ACC112 (cell line): ENCODE measurements around the gene KPTN.

ENCODE experiments used
- H2AFZ ChIP-seq: fragments of 200-600 bp; sonication (generic); one replicate; pipeline ENCODE4 v1.6.0; 2017; ENCODE audit warnings: antibody characterized with exemption, low read length; ENCODE audit not compliant: unreplicated experiment
- H3K27ac ChIP-seq: fragments of 200-600 bp; sonication (generic); 2 replicates; pipeline ENCODE4 v1.5.1; 2014; ENCODE audit warnings: low read depth, mild to moderate bottlenecking, antibody characterized with exemption, low read length, moderate library complexity
- H3K27me3 ChIP-seq: fragments of 200-600 bp; sonication (generic); 2 replicates; pipeline ENCODE4 v1.6.1; 2014; ENCODE audit warnings: mild to moderate bottlenecking, antibody characterized with exemption, low read length, moderate library complexity, mixed read lengths; ENCODE audit not compliant: insufficient read depth
- H3K36me3 ChIP-seq: fragments of 200-600 bp; sonication (generic); 2 replicates; pipeline ENCODE4 v1.6.1; 2016; ENCODE audit warnings: mild to moderate bottlenecking, antibody characterized with exemption, low read length, moderate library complexity, mixed read lengths; ENCODE audit not compliant: insufficient read depth
- H3K4me1 ChIP-seq: fragments of 200-600 bp; sonication (generic); one replicate; pipeline ENCODE4 v1.6.1; 2016; ENCODE audit warnings: low read length, mixed read lengths; ENCODE audit not compliant: insufficient read depth, unreplicated experiment, control insufficient read depth
- H3K4me3 ChIP-seq: fragments of 200-600 bp; sonication (generic); 2 replicates; pipeline ENCODE4 v1.5.1; 2014; ENCODE audit warnings: mild to moderate bottlenecking, low read depth, low read length
- H3K79me2 ChIP-seq: fragments of 200-600 bp; sonication (generic); one replicate; pipeline ENCODE4 v1.6.0; 2016; ENCODE audit warnings: low read length; ENCODE audit not compliant: control insufficient read depth, unreplicated experiment, insufficient read depth

KPTN gene

DNA sequence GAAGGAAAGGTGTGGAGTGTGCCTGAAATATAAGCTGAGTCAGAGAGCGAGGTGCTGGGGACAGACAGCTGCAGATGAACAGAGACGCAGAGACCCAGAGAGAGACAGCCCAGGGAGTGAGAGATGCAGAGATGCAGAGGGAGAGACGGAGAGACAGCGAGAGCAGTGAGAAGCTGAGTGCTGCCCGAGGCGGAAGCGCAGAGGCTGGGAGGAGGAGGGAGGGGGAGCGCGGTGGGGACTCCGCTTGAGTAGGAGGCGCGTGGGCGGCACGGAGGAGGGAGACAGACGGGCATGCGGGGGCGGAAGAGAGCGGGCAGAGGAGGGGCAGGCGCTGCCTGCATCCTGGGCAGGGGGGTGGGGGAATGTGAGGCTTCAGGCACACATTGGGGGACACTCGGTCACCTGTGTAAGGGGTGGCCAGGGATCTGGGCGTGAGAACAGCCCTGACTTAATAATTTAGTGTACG, 38.0 kb downstream of the KPTN start:
- H2AFZ ChIP-seq = no peak overlapping the region
- H3K79me2 ChIP-seq = no peaks in the 10 kb centered on the region
- H3K27me3 ChIP-seq = peaks cover 74% of the 10 kb centered on the region

DNA sequence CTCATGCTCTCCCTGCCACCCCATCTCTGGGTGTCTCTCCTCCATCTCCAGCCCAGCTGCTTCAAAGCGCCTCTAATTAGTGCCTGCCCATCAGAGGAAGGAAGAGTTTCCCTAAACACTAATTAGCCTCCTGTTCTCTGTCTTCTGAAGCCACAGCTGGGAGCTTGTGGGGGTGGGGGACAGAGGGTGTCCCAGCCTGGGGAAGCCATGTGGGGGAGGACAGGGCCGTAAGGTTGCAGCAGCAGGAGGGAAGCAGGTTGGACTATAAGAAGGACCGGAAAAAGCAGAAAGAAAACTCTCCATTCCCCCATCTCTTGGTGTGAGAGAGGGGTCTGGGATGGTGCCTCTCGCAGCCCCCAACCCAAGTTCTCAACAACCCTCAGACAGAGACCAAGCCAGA, 38.5 kb downstream of the KPTN start:
- H3K27me3 ChIP-seq = peaks cover 74% of the 10 kb centered on the region
- H3K79me2 ChIP-seq = no peaks in the 10 kb centered on the region
- H3K4me1 ChIP-seq = no peaks in the 10 kb centered on the region
- H3K27ac ChIP-seq = no peak overlapping the region
- no peak overlapping the region for H2AFZ ChIP-seq
- H3K4me3 ChIP-seq = no peak overlapping the region
- no peaks in the 10 kb centered on the region for H3K36me3 ChIP-seq

More for the DNA sequence above, 38.0 kb downstream of the KPTN start:
- Histone ChIP-seq H3K27ac (no peak overlapping the region), H3K4me1 (no peaks in the 10 kb centered on the region), H3K4me3 (no peak overlapping the region), H3K36me3 (no peaks in the 10 kb centered on the region)

DNA sequence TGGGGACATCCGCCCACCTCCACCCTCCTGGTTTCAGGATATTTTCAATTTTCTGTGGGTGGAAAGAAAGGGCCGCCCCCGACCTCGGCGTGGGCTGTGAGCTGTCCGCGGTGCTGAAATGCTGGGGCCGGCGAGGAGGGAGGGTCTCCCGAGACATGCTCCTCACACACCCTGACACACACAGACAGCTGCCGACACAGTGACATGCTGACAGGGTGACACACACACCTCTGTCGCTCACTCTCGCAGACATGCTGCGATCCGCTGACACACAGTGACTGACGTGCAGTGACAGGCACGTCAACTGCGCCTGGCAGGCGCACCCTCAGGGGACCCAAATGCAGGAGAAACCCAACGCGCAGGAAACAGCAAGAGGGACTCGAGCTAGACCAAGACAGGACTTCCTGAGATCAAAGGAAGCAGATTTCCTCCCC, 39.6 kb downstream of the KPTN start:
- H3K4me1 ChIP-seq = no peaks in the 10 kb centered on the region
- peaks cover 67% of the 10 kb centered on the region for H3K27me3 ChIP-seq
- H3K4me3 ChIP-seq = no peak overlapping the region
- no peaks in the 10 kb centered on the region for H3K79me2 ChIP-seq
- no peak overlapping the region for H2AFZ ChIP-seq
- no peaks in the 10 kb centered on the region for H3K36me3 ChIP-seq
- no peak overlapping the region for H3K27ac ChIP-seq

DNA sequence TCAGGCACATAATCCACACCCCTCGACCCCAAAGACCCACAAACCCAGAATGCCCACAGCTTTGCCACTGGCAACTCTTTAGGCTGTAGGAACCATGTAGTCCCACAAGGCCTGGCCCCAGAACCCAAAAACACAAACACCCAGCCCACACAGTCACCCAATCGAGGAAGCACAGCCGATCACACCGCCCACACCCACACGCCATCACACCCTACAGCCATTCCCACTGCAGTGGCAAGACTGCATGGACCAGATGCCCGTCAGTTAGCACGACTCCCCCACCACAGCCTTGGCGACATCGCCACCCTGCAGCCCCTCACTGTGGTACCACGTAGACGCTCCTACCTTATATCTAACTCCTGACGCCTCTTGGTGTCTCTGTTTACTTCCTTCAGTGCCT, 40.7 kb downstream of the KPTN start:
- Histone ChIP-seq H3K27ac (no peak overlapping the region), H2AFZ (no peak overlapping the region), H3K36me3 (no peaks in the 10 kb centered on the region), H3K4me3 (no peak overlapping the region), H3K4me1 (no peaks in the 10 kb centered on the region), H3K27me3 (peaks cover 56% of the 10 kb centered on the region), H3K79me2 (no peaks in the 10 kb centered on the region)

DNA sequence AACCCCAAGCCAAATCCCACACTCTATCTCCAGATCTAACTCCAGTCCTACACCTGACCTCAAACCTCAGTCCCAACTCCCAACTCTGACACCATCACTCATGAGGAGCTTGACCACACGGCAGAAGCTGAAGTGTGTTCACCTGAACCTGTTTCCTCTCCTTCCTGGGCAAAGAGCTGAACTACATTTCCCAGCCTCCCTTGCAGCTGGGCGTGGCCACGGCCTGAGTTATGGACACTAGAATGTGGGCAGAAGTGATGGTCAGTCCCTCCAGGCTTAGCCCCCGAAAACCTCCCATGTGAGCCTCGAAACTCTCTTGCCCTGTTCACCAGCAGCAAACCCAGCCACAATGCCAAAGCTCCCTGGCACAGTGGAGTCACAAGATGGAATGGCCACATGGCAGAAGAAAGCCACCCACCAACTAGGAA, 45.2 kb downstream of the KPTN start:
- Histone ChIP-seq H2AFZ (no peak overlapping the region), H3K79me2 (no peaks in the 10 kb centered on the region), H3K27ac (no peak overlapping the region), H3K36me3 (no peaks in the 10 kb centered on the region), H3K27me3 (peaks cover 14% of the 10 kb centered on the region), H3K4me1 (no peaks in the 10 kb centered on the region), H3K4me3 (no peak overlapping the region)

DNA sequence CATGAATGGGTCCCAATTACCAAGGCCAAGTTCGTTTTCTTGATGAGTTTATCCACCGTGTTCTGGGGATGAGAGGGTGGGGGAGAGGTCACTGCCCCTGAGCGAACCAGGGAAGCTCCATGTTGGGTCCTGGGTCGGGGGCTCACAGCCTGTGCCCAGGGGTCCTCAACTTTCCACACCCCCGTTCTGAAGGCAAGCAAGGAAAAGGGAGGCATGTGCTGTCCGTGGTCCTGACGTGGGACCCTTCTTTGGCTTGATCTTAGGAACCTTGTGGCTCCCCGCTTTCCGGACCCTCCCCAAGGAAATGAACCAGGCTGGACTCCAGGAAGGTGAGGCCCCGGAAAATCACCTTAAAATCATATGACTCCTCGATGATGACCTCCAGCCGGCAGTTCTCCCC, 46.5 kb downstream of the KPTN start:
- Histone ChIP-seq H3K27me3 (peaks cover 4% of the 10 kb centered on the region; the same call in 1 of the 2 replicates), H3K4me1 (no peaks in the 10 kb centered on the region), H3K4me3 (no peak overlapping the region), H3K27ac (no peak overlapping the region), H3K79me2 (no peaks in the 10 kb centered on the region), H2AFZ (no peak overlapping the region), H3K36me3 (no peaks in the 10 kb centered on the region)

DNA sequence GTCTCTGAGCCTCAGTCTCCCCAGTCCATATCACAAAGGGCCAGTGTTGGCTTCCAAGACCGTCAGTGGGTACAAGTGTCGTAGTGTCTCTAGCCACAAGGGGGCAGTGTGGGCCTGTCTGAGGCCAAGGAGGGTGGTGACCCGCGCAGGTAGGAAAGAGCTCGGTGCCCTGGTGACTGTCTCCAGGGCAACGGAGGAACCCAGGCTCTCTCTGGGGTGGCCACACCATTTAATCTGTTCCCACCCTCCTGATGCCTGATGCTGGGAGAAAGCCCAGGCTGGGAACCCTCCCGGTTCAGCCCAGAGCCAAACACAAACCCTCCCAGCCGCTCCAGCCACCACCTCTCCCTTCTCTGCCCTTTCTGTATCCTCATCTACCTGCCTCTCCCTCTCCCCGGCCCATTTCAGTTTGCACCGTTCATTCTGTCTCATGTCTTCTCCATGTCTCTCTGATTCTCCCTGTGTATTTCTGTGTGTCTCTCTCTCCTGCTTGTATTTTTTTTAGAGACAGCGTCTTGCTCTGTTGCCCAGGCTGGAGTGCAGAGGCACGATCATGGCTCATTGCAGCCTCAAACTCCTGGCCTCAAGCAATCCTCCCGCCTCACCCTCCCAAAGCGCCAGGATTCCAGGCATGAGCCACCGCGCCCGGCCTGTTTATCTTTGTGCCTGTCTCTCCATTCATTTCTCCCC, 47.2 kb downstream of the KPTN start:
- Histone ChIP-seq H3K4me1 (no peaks in the 10 kb centered on the region), H3K27me3 (no peaks in the 10 kb centered on the region), H3K27ac (no peak overlapping the region), H2AFZ (no peak overlapping the region), H3K79me2 (no peaks in the 10 kb centered on the region), H3K36me3 (no peaks in the 10 kb centered on the region), H3K4me3 (no peak overlapping the region)

DNA sequence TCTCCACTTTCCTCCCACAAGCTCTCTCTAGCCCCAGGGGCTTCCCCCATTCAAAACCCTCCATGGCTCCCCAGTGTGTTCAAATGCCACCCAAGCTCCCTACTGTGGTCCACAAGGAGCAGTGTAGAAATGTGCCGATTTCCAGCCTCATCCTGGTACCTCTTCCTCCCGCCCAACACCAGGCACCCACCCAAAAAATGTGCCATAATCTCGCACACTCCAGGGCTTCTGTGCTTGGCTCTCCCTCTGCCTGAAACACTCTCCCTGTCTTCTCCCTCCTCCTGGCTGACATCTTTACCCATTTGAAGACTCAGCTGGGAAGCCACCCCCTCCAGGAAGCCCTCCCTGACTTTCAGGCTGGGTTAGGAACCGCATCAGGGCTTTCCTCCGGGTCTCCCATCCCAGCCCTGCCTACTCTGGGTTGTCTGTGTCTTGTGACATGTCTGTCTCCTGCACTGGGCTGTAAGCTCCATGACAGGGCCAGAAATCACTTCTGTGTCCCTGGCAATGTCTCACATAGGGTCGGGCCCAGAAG, 48.1 kb downstream of the KPTN start:
- no peaks in the 10 kb centered on the region for H3K4me1 ChIP-seq
- H3K27me3 ChIP-seq = no peaks in the 10 kb centered on the region
- no peak overlapping the region for H3K27ac ChIP-seq
- no peak overlapping the region for H3K4me3 ChIP-seq
- H3K36me3 ChIP-seq = no peaks in the 10 kb centered on the region
- H2AFZ ChIP-seq = no peak overlapping the region
- no peaks in the 10 kb centered on the region for H3K79me2 ChIP-seq

DNA sequence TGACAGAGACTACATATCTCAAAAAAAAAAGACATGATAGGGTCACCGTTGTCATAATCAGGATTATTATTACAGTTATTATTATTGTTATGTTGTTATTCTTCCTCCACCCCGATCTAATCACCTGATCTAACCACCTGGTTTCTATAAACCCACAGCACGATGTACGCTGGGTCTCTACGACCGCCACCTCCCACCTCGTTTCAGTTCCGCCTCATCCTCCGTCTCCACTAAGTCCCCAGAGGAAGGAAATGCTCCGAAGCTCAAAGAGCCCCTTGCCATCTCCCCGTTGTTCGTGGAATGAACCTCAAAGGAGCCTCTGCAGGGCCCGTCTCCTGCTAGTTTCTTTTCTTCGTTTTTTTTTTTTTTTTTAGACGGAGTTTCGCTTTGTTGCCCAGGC, 48.8 kb downstream of the KPTN start:
- Histone ChIP-seq H2AFZ (no peak overlapping the region), H3K27me3 (no peaks in the 10 kb centered on the region), H3K36me3 (no peaks in the 10 kb centered on the region), H3K4me1 (no peaks in the 10 kb centered on the region), H3K79me2 (no peaks in the 10 kb centered on the region), H3K27ac (no peak overlapping the region), H3K4me3 (no peak overlapping the region)

DNA sequence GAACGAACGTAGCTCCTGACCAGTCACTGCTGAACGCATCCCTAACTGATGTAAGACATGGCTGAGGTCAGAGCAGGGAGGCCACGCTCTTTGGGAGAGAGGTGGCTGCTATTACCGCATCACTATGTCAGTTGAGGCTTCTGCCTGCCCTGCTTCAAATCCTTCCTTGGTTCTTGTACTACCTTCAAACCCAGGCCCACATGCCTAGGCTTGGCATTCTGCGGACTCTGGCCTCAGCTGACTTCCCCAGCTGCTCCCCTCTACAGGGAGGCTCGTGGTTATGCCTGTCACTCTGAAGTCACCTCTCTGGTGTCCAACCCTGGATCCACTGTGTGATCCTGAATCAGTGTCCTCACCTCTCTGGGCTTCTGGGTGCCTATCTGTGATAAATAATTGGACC, 49.9 kb downstream of the KPTN start:
- Histone ChIP-seq H3K27ac (no peak overlapping the region), H3K36me3 (no peaks in the 10 kb centered on the region), H3K27me3 (no peaks in the 10 kb centered on the region), H2AFZ (no peak overlapping the region), H3K4me3 (no peak overlapping the region), H3K4me1 (peaks cover 2% of the 10 kb centered on the region), H3K79me2 (no peaks in the 10 kb centered on the region)

DNA sequence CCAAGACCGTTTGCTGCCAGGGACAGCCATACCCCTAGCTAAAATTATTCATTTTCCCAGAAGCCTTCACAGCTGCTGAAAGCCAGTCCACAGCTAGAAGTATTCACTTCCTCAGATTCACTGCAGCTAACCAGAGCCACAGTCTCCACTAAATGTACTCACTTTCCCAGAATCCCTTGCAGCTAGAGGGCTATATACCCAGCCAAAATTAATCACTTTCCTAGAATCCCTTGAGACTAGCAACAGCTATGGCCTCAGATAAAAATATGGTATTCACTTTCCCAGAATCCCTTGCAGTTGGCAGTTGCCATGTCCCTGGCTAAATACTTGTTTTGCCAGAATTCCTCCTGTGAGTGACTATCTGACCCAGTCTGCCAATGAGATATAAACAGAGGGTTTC, 50.9 kb downstream of the KPTN start:
- Histone ChIP-seq H3K79me2 (no peaks in the 10 kb centered on the region), H3K27ac (no peak overlapping the region), H2AFZ (no peak overlapping the region), H3K27me3 (no peaks in the 10 kb centered on the region), H3K36me3 (no peaks in the 10 kb centered on the region), H3K4me1 (peaks cover 6% of the 10 kb centered on the region), H3K4me3 (no peak overlapping the region)
